Astrocyte of the spinal cord (primary cell): ENCODE data around the gene ASAP2.

Experiments used
- DNase-seq: peaks from one replicate; pipeline ENCODE4 v3.0.0; 2011; ENCODE audit warnings: low read depth, low spot score
- H3K4me3 ChIP-seq: 2 replicates; pipeline ENCODE4 v1.5.1; 2011; ENCODE audit warnings: low read depth, mild to moderate bottlenecking, low read length, moderate library complexity
- CTCF ChIP-seq: IDR thresholded peaks from 2 replicates; pipeline ENCODE4 v1.5.1; 2012; ENCODE audit warnings: low read depth, mild to moderate bottlenecking, low read length, inconsistent platforms
- in situ Hi-C: cut with HindIII; loops from 2 replicates; pipeline ENCODE4 v1.10.0; 2017; ENCODE audit warnings: low sequenced_read_pairs

The ASAP2 gene

GRCh38 chr2:9271091-9271490, 64.5 kb downstream of the ASAP2 start:
- in situ Hi-C loops, result no loop called here
- H3K4me3 ChIP-seq, result no peak overlapping the region
- no peak for DNase-seq
- no peak for TF ChIP-seq CTCF

GRCh38 chr2:9271691-9272090, 65.1 kb downstream of the ASAP2 start:
- no peak for DNase-seq

GRCh38 chr2:9273486-9274130, 67.0 kb downstream of the ASAP2 start:
- no peak overlapping the region for H3K4me3 ChIP-seq
- no peak for DNase-seq
- in situ Hi-C loops, result no loop called here
- TF ChIP-seq CTCF, result no peak

More at GRCh38 chr2:9271691-9272090, 65.1 kb downstream of the ASAP2 start:
- in situ Hi-C loops, result no loop called here
- TF ChIP-seq CTCF, result no peak
- no peak overlapping the region for H3K4me3 ChIP-seq

- DNase-seq, result no peak
- no peak overlapping the region for H3K4me3 ChIP-seq
- in situ Hi-C loops, result no loop called here
- no peak for TF ChIP-seq CTCF
Measured at GRCh38 chr2:9274701-9275343, 68.2 kb downstream of the ASAP2 start.

- no peak for TF ChIP-seq CTCF
- H3K4me3 ChIP-seq, result no peak overlapping the region
- in situ Hi-C loops, result no loop called here
- no peak for DNase-seq
Measured at GRCh38 chr2:9275399-9275798, 68.8 kb downstream of the ASAP2 start.

GRCh38 chr2:9276074-9276473, 69.5 kb downstream of the ASAP2 start:
- in situ Hi-C loops, result no loop called here
- no peak overlapping the region for H3K4me3 ChIP-seq

More at GRCh38 chr2:9276074-9276473, 69.5 kb downstream of the ASAP2 start:
- TF ChIP-seq CTCF, result no peak
- no peak for DNase-seq
